A673 (cell line): ENCODE results near the gene GARNL3. TPM values are rescaled to one million over a fixed set of nuclear protein-coding genes. Genes with fewer than 3 reads are reported as not detected.

Experiments used
- BruUV-seq: library from RNA; stranded (reverse); fragments of 400-500 nt; replicated peaks from 2 replicates; lab custom pipeline; 2021; lab: Mats Ljungman, UMichigan
- CTCF ChIA-PET: fragments of 300-600 bp; sonication (Branson Sonifier 250); formaldehyde crosslinking; loops from one replicate; lab custom pipeline; 2022; ENCODE audit warnings: antibody characterized with exemption; lab: Charles Lee
- POLR2A ChIA-PET: fragments of 300-600 bp; sonication (Branson Sonifier 250); formaldehyde crosslinking; loops from one replicate; lab custom pipeline; 2022; ENCODE audit warnings: antibody characterized with exemption; ENCODE audit not compliant: low non-redundant PET; lab: Charles Lee
- DNase-seq: peaks from one replicate; pipeline ENCODE4 v3.0.0-alpha.2; 2015; ENCODE audit warnings: low spot score
- H3K27ac ChIP-seq: fragments of 200-600 bp; sonication (generic); 2 replicates; pipeline ENCODE4 v1.5.1; 2016; ENCODE audit warnings: mixed run types, low read depth, mild to moderate bottlenecking, mixed read lengths, antibody characterized with exemption, low read length; ENCODE audit not compliant: poor library complexity, severe bottlenecking
- H3K27me3 ChIP-seq: fragments of 200-600 bp; sonication (generic); replicated peaks from 2 replicates; pipeline ENCODE4 v1.6.1; 2017; ENCODE audit warnings: mixed run types, low read depth, mild to moderate bottlenecking, mixed read lengths, antibody characterized with exemption, low read length; ENCODE audit not compliant: insufficient read depth, poor library complexity
- H3K36me3 ChIP-seq: fragments of 200-600 bp; sonication (generic); 2 replicates; pipeline ENCODE4 v1.6.1; 2016; ENCODE audit warnings: mixed run types, mild to moderate bottlenecking, mixed read lengths, antibody characterized with exemption, low read length; ENCODE audit not compliant: insufficient read depth, poor library complexity, severe bottlenecking
- H3K4me1 ChIP-seq: fragments of 200-600 bp; sonication (generic); 2 replicates; pipeline ENCODE4 v1.6.1; 2017; ENCODE audit warnings: mixed run types, mild to moderate bottlenecking, mixed read lengths, antibody characterized with exemption, low read length; ENCODE audit not compliant: insufficient read depth, poor library complexity, severe bottlenecking
- H3K4me3 ChIP-seq: fragments of 200-600 bp; sonication (generic); 2 replicates; pipeline ENCODE4 v1.5.1; 2016; ENCODE audit warnings: low read depth, mixed run types, mild to moderate bottlenecking, mixed read lengths, low read length; ENCODE audit not compliant: poor library complexity, severe bottlenecking
- H3K9me3 ChIP-seq: fragments of 200-600 bp; sonication (generic); 2 replicates; pipeline ENCODE4 v1.6.1; 2016; ENCODE audit warnings: mixed run types, low read depth, mild to moderate bottlenecking, mixed read lengths, antibody characterized with exemption, low read length; ENCODE audit not compliant: poor library complexity, severe bottlenecking
- EZH2 ChIP-seq: fragments of 200-600 bp; sonication (generic); IDR thresholded peaks from 2 replicates; pipeline ENCODE4 v1.6.1; 2017; ENCODE audit warnings: borderline replicate concordance, low read depth, mild to moderate bottlenecking, mixed read lengths, antibody characterized with exemption, low read length; ENCODE audit not compliant: poor library complexity, severe bottlenecking
- intact Hi-C: fragments of 100-400 bp; cut with micrococcal nuclease; formaldehyde crosslinking; loops from one replicate; pipeline ENCODE4 v1.10.0; 2022; ENCODE audit not compliant: unreplicated experiment
- total RNA-seq: library from RNA; stranded (reverse); gene quantifications from 2 replicates; pipeline ENCODE4 v1.2.3, GENCODE V29; 2021
- TF ChIP-seq, protein P1 (sequence below): fragments of 300-800, 200-600 bp; sonication (generic); conservative IDR thresholded peaks from 2 replicates; pipeline ENCODE4 v1.5.1; 2017; ENCODE audit warnings: low read depth, mild to moderate bottlenecking, antibody characterized with exemption, low read length, moderate library complexity, mixed read lengths

Gene GARNL3
- total RNA-seq, 1 experiment from 2014 or later: 7.8 TPM

GRCh38 chr9:127269449-127269848, 4.9 kb downstream of the GARNL3 start:
- BruUV-seq: no TSS peak
- no peak overlapping the region for H3K4me3 ChIP-seq
- H3K27me3 ChIP-seq: no peaks in the 10 kb centered on the region
- TF ChIP-seq, protein P1, sequence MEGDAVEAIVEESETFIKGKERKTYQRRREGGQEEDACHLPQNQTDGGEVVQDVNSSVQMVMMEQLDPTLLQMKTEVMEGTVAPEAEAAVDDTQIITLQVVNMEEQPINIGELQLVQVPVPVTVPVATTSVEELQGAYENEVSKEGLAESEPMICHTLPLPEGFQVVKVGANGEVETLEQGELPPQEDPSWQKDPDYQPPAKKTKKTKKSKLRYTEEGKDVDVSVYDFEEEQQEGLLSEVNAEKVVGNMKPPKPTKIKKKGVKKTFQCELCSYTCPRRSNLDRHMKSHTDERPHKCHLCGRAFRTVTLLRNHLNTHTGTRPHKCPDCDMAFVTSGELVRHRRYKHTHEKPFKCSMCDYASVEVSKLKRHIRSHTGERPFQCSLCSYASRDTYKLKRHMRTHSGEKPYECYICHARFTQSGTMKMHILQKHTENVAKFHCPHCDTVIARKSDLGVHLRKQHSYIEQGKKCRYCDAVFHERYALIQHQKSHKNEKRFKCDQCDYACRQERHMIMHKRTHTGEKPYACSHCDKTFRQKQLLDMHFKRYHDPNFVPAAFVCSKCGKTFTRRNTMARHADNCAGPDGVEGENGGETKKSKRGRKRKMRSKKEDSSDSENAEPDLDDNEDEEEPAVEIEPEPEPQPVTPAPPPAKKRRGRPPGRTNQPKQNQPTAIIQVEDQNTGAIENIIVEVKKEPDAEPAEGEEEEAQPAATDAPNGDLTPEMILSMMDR: no peak
- TF ChIP-seq EZH2: no peak
- intact Hi-C loops: no loop called here
- no peaks in the 10 kb centered on the region for H3K9me3 ChIP-seq
- no peak for DNase-seq
- peaks cover 5% of the 10 kb centered on the region for H3K4me1 ChIP-seq
- ChIA-PET CTCF (interaction anchor here (0.6 kb wide), 1 partner anchor 231 kb away, joined by 10 read pairs; no protein-coding TSS in a partner anchor), POLR2A (no interaction called here)
- H3K36me3 ChIP-seq: no peaks in the 10 kb centered on the region
- no peak overlapping the region for H3K27ac ChIP-seq

DNA sequence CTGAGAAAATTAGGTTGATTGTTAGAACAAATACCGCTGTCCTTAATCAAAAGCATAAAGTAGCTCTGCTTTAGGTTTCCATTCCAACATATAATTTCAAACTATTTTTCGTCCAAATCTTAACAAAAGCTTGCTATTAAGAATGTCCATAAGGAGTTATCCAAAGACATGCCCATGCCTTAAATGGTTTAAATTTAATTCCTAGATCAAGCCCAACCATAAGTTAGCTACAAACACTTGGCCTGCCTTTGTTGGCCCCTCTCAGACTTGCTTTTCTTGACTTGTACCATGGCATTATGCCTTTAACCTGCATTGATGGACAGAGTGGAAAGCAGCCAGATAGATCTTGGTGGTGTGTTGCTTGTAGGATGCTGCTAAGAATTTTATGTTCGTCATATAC, 8.8 kb downstream of the GARNL3 start:
- BruUV-seq: no TSS peak
- no peak for TF ChIP-seq EZH2
- TF ChIP-seq, protein P1: no peak
- DNase-seq: no peak
- ChIA-PET CTCF (no interaction called here), POLR2A (no interaction called here)
- Histone ChIP-seq H3K36me3 (no peaks in the 10 kb centered on the region), H3K4me1 (peaks cover 6% of the 10 kb centered on the region), H3K9me3 (no peaks in the 10 kb centered on the region), H3K4me3 (no peak overlapping the region), H3K27me3 (no peaks in the 10 kb centered on the region), H3K27ac (no peak overlapping the region)
- intact Hi-C loops: no loop called here

DNA sequence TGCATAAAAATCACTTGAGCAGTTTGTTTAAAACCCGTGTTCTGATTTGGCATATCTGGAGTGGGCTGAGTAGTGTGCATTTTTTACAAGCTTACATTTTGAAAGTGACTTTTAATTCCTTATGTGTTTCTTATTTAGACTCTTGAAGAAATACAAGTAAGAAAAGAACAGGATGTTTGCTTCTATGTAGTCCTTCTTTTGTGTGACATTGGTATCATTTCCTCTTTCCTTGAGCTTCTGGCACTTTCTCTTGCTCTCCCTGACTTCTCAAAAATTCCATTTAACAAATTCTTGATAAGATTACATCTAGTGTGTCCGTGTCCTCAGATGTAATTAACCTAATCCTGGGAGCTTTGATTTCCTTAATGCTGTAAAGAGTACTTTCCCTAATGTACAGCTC, 12.5 kb downstream of the GARNL3 start:
- Histone ChIP-seq H3K9me3 (no peaks in the 10 kb centered on the region), H3K4me1 (peaks cover 6% of the 10 kb centered on the region), H3K27ac (peak overlapping the region; percentile 2), H3K4me3 (no peak overlapping the region), H3K27me3 (no peaks in the 10 kb centered on the region), H3K36me3 (no peaks in the 10 kb centered on the region)
- intact Hi-C loops: no loop called here
- TF ChIP-seq, protein P1: no peak
- no peak for TF ChIP-seq EZH2
- BruUV-seq: no TSS peak
- CTCF ChIA-PET: no interaction called here
- no peak for DNase-seq
- POLR2A ChIA-PET: no interaction called here
